ENCODE data around the gene STK16.

STK16 gene

DNA sequence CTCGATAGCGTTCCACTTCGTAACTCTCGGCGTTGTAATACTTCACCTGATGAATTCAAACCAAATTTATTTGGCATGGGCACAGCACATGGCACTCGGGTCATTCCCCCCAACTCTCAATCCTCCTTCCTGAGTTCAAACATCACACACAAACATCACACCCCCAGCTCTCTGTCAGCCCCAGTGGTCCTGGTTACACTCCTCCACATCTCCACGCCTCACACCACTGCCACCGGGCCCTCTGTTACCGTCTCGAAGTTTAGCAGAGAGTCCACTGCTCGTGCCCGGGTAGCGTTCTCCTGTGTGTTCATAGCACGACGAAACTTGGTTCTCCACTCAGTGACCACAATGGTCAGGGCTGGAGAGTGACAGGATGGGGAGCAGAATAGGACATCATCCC lies 31.1 kb upstream of the STK16 start:
- no peak for DNase-seq

DNA sequence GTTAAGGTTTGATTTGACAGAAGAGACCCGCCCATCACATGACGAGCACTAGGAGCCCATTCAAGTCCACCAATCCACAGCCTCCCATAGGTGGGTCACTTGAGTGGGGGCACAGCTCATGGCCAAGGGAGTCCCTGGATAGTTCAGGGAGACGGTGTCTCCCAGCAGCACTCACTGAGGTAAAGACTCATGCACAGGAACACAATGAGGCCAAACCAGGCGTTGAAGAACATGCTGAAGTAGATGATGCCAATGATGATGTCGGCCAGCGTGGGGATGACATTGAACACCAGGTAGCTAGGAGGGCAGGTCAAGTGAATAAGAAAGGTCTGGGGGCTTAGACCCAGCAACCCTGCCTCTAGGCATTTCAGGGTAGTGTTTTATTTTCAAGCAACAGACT lies 30.5 kb upstream of the STK16 start:
- no peak for DNase-seq

DNA sequence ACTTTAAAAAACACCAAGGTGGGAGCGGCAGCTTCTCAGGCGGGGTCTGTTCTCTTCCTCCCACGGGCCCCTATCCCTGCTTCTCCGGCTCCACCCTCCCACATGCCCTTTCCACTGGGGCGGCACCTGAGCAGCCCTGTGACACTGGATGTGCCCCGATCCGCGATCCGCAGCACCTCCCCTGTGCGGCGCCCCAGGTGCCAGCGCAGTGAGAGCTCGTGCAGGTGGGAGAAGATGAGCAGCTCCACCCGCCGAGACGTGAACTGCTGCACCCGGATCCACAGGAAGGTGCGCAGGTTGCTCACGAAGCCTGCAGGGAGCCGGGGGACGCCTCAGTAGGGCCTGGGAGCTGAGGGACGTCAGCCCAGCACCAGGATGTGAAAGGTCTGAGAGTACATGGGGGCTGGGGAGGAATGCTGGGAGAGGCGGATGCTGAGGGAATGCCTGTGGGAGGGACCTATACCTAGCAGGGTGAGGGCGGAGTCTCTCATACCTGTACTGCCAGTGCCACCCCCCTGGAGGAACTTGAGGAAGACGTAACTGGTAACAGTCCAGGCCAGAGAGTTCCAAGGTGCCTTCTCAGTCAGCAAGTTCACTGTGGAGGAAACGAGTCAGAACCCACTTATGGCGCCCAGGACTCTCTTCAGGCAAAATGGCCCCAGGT lies 29.3 kb upstream of the STK16 start:
- DNase-seq, result no peak

DNA sequence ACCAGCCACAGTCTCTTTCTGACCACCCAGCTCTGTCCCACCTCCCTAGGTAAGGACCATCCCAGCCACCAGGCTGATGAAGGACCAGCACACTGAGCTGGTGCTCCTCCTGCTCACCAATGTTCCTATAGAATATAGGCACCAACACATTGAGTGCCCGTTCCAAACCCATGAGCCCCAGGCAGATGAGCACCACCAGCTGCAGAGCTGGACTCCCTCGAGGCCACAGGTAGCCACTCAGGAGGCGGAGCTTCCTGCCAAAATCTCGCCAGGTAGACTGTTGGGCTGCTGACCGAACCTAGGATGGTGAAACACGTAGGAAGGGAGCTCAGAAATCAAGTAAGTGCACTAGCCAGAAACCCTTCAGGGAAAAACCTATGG lies 28.8 kb upstream of the STK16 start:
- no peak for DNase-seq

DNA sequence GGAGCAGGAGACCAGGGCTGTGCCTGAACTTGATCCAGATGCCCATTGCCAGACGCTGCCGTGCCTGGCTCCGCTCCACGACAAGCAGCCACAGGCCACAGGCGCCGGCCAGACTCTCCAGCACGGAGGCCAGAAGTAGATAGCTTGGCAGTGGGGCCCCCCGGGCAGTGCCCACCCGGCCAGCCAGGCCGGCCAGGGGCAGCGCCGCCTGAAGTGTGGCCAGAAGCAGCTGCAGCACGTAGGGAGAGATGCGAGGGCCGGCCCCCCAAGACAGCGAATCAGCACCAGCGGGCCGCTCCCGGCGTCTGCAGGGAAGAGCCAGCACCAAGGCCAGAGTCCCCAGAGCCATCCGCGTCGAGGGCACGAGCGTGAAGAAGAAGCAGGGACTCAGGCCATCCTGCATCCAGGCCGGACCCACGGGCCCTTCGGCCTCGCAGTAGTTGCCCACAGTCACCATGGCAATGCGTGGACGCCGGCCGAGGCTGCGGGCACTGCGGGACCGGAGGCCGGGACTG lies 27.0 kb upstream of the STK16 start:
- DNase-seq, result peak; percentile 76

DNA sequence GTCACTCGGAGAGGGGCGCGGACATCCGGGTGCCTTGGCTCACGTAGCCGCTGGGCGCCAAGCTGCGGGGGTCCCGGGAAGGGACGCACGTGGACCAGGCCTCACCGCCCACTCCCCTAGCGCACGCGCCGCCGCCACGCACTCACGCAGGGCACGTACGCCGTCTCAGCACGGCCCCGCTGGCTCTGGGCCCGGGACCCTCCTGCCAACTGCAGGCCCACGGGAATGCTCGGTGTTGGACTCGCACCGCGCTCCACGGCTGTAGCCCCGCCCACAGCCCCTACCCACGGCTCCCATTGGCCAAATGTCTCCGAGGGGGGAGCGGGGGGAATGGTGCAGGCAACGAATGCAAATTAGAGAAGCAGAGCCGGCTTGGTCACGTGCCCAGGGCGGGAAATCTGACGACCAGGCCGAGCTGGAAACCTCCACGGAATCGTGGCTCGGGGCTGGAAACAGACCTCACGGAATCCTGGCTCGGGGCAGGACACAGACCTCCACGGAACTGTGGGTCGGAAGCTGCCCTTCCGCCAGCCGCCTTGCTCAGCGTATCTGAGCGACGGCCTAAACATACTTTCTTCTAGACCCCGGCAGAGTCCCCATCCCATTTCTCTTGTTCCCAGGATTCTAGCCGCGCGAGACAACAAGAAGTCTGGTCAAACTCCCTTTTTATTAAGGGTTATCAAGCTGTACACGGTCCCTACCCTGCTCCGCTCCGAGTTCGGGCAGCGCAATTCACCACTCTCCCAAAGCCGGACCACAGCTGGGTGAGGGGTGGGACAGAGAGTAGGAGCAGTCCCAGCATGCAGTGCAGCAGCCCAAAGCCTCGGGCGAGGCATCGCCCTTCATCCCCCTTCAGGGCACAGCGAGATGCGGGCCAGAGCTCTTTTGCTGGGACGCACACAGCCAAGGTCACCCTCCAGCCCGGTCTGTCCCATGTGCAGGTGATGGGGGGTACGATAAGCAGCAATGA lies 26.3 kb upstream of the STK16 start, which contains the start of gene ABCB6:
ABCB6 (minus strand) TSS at position 227 of the 970 bp plus-strand sequence. CDS start 285 bp downstream, outside the sequence.
- DNase-seq, result peak; percentile 96

DNA sequence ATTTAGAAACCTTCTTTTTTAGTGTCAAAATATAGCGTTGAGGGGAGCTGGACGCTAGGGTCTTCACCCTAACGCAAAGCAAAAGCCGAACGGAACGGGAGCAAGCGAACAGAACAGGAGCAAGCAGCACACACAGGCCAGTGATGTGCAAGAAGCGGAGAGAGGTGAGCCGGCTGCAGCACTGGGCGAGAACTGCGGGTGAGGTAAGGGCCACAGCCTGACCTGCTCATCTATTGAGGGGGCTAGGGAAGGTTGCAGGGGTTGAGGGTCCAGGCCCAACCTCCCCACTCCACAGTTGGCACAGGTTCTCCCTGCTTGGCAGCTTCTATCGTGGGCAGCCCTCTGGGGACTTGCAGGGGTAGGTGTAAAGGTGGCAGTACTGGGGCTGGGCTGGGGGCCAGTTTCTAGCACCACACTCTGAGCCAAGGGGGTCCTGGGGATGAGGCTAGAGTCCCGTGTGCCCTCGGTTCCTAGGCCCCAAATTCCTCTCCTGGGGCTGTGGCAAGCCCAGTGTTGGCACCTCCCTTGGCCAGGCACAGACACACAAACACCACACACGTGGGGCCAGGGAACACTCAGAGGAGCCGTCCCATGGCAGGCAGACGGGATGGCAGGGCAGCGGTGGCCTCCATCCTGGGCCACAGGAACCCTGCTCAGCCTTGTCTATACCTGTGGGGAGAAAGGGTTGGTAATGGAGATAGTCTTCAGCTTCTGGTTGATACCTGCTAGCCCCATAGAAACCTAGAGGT lies 25.3 kb upstream of the STK16 start:
- no peak for DNase-seq

DNA sequence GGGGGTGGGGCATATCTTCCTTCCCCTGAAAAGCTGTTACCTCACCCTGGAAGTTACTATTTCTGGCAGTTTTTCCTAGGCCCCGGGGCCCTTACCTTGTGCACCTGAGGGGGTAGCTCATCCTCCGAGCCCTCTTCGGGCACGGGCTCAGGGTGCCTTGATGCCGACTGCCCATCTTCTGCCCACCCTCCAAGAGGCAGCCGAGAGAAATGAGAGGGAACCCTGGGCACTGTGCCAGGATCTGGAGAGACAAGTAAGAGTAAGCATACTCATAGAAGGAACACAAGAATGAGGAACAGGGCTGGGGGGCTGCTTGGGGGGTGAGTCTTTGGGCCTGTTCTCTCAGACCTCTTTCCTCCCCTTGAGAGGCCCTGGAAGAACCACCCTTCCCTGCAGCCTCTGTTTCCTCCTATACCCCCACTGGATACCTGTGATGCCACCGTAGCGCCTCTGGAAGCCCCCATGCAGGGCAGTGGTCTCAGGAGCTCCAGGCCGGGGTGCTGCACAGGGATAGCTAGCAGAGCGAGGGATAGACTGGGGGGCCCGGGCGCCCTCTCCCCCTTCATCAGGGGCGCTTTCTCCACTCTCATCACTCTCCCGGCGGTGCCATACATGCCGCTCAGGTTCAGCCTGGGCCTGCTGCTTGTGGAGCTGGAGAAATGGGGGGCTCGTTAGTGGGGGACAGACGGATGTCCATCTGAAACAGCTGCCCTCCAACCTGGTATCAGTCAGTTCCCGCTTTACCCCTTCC lies 24.5 kb upstream of the STK16 start:
- DNase-seq, result no peak

DNA sequence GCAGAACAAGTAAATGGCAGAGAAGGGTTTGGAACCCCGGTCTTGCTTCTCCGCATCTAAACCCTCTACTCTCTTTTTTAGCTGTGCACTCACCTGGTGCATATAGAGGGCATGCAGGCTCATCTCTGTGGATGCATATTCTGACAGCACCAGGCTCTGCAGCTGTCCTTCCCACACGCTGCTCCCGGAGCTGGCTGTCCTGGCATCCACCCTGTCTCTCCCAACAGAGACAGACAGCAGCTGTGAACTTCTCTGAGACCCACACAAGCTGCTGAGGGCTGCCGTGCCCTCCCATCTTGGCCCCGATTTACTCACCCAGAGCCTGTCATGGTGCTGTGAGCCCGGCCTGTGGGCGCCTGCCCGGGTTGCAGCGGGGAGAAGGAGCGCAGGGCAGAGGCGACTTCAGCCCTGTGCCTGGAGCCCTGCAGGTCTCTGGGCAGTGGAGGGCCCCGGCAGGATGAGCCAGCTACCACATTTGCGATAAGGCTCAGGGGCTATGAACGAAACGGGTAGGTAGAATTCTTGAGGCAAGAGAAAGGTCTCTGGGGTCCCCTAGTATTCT lies 23.2 kb upstream of the STK16 start:
- no peak for DNase-seq

DNA sequence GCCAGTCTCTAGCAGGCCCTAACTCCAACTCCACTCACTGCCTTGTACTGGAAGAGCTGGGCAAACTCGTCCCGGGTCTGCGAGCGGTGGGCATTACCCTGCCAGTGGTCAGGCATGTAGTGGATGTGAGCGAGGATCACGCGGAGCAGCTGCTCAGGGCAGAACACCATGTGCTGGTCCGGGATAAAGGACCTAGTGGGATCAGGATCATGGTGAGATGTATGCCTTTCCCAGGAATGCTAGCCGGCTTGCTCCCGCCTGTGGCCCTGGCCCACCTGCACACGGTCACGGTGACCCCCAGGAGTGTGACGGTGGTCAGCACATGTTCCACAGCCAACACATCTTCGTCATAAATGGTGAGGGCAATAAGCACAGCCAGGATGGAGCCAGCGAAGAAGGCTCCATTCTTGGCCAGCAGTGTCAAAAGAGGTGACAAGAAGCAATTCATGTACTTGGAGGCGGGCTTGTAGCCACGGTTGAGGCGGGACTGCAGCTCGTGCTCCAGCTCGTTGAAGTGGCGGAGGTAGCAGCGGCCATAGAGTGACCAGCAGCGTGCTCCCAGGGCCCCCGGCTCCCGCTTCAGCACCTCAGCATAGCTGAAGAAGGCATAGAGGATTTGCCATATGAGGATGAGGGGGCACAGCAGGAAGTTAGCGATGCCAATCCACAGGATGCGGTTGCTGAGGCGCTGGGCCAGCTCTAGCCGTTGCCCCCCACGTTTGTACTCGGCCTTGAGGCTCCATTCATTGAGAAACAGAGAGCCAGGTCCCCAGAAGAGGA lies 21.3 kb upstream of the STK16 start:
- no peak for DNase-seq

DNA sequence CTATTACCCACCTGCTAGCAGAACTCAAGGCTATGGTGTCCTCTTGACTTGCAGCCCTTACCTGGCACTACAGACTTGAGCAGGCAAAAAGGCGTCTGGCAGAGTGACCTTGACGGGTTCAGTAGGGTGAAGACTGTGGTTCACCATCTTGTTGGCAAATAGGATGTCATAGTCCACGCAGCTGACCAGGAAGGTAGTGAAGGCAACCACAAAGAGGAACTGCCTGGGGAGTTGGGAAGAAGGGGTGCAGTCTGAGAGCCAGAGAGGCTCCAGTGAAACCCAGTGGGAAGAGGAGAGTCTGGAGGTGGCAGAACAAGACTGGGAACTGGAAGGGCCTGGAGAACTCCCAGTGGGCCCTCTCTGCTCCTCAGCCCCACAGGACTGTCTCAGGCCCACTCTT lies 19.9 kb upstream of the STK16 start:
- DNase-seq, result no peak

DNA sequence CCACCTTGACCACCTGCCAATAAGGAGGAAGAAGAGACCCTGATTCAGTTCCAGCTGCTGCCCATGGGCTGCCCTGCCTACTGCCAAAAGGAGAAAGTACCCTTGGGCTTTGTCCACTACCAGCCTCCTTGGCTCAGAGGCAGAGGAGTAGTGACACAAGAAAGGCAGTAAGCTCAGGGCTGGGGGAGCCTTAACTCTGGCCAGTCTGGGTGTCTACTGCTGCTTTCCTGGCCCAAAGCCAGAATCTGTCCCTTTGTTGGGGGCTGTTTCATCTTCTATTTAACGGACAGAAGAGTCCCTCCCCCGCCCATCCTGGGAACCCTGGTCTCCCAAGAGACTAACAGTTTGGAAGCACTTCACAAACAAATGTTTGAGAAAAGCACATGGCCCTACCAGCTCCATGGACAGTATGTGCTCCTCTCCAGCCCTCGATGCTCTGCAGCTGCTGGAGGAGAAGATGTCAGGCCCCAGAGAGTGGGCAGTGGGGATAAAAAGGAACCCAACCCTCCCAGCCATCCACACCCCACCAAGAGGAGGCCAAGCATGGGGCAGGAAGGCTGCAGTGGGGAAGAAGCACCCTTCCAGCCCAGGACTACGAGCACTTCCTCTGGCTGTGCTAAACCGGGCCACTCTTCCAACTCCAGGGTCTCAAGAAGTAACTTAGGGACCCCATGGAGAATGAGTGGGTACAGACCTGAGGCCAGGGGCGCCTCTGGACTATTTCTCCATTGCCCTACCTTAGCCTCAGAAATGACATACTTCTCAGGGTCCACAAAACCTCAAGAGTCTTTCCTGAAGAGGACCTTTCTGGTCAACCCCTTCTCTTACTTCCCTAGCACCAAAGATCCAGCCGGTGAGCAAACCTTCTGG lies 17.0 kb upstream of the STK16 start:
- DNase-seq, result no peak

DNA sequence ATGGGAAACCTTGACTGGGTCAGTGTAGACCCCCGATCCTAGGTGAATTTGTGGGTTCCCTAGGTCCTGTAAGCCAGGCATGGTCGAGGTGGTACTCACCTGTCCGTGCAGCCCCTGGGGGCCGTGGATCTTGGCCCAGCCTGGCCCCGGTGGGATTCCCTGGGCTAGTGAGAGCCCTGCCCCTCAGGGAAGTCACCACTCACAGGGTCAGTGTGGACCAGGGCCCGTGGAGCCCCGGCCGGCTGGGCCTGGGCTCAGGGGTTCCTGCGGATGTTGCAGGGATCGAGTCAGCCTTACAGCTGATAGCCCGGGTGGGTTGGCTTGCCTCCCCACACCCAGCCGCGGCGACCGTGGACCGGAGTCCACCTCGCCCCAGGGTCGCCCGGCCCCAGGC lies 16.4 kb upstream of the STK16 start:
- no peak for DNase-seq

DNA sequence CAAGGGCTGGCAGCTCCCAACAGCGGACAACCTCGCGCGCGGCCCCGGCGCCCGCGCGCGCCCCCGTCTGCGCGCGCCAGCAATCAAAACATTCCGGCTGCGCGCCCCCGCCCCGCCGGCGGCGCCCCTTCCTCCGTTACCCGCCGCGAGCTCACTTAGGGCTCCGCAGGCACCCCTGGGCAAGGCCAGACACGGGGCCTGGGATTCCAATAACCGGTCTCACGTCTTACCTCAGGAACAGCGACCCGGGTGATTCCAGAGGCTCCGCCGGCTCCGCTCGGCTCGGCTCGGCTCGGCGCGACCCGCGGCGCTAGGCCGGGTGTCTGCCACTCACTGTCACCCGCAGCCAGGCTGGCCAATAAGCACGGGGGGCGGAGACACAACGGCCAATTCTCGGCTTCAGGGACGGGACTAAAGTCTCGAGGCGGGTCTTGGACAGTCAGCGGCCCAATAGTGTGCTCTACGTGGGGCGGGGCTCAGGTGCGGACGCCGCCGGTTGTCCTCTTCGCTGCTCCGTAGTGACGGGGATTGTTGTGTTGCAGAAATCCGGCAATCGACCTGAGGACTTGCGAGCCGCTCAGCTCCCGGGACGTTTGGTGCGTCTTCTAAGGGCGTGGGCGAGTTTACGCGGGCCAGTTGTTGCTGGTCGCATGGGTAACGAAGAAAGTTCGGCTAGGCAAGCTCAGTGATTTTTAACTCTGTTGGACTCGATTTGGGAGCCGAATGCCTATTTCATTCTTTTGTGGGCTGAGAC lies 15.8 kb upstream of the STK16 start, which contains the start of the genes ANKZF1 and ATG9A:
ANKZF1 (plus strand) TSS at position 502 of the 754 bp plus-strand sequence. CDS start 452 bp downstream, outside the sequence.
ATG9A (minus strand) TSS at position 332 of the 754 bp plus-strand sequence. CDS start 1,612 bp downstream, outside the sequence.
- peak; percentile 99 for DNase-seq

DNA sequence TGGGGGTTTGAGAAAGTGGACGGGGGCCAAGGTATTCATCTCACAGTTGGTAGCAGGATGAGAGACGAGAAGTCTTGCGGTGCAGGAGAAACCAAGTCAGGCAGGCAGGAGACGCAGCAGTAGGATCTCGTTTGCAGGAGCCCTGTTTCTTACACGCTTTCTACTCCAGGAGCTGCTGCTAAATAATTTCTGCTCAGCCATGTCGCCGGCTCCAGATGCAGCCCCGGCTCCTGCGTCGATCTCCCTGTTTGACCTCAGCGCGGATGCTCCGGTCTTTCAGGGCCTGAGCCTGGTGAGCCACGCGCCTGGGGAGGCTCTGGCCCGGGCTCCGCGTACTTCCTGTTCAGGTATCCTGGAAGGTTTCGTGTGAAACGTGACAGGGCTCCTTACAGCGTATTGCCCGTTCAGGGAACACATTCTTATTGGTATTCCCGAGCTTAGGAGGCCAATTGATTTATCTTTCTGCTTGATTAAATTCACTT lies 15.2 kb upstream of the STK16 start:
- peak; percentile 38 for DNase-seq

DNA sequence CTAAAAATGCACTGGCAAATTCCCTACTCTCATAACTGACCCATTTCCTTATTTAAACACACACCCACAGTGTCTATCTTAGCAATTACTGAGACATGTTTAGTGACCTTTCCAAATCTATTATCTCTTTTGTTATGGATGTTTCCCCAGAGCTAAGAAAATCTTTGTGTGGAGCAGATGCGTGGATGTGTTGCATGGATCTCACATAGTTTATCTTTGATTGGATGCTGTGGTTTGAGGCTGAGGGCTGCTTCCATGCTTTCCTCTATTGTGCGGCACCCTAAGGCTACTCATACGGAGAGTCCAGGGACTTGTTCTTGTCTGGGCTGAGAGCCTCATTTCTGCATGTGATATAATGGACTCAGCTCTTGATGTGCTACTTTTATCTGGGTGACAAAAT lies 10.9 kb upstream of the STK16 start:
- DNase-seq, result no peak

DNA sequence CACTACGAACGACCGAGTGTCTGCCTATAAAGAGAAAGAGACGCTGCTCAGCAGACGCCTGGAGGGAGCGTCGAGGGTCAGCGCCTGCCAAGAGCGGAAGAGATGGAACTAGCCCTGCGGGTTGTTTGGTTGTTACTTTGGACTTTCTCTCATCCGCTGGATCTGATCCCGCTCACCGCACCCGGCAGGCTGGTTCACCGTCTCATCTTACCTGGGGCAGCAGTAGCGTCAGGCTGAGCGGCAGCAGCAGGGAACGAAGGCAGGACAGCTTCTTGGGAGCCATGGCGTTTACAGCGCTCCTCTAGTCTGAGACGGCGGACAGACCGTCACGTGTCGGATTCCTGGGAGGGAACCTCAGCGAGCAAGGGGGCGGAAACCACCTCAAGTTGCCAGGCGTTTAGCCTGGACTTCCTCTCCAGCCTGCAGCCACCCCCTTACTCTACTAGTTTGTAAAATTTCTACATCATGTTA lies 2.0 kb upstream of the STK16 start:
- no peak for DNase-seq

DNA sequence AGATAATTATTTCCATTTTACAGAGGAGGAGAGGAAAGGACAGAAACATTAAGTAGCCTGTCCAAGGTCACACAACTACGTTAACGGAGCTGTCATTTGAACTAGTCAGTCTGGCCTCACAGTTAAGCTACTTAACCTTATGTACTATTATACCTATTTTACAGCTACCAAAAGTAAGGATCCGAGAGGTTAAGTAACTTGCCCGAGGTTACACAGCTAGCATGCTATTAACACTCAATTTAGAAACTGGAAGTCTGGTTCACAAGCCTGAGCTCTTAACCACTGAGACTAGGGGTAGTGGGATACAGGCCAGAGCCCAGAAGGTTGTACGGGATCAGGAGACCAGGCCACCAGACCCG lies 511 bp upstream of the STK16 start:
- no peak for DNase-seq

DNA sequence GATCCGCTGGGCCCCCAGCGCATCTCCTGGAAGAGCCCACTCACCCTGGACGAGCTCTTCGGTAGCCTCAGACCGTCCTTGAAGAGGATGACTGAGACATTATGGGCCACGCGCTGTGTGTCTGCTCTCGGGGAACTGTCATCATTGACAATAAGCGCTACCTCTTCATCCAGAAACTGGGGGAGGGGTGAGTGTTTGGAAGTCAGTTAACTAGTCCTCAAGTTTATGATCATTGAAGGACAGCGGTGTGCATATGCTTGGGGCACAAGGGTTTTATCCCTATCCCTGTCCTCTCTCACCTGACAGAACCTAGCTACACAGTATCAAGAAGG lies 586 bp downstream of the STK16 start:
- no peak for DNase-seq
